NT2/D1 (cell line): ENCODE results near the gene TRMT10C.

Experiments
- SUZ12 ChIP-seq: IDR thresholded peaks from 2 replicates; pipeline ENCODE4 v1.6.1; 2011; ENCODE audit not compliant: insufficient read length, insufficient read depth; ENCODE audit errors: extremely low read depth
- YY1 ChIP-seq: IDR thresholded peaks from 2 replicates; pipeline ENCODE4 v1.6.1; 2011; ENCODE audit not compliant: insufficient read length, insufficient read depth

- TF ChIP-seq SUZ12 (no peak), YY1 (no peak)
Measured at GRCh38 chr3:101536266-101536665, 25.4 kb upstream of the TRMT10C start.
